ENCODE data around the gene ITPKC. TPM values are rescaled to one million over a fixed set of nuclear protein-coding genes. Genes with fewer than 3 reads are reported as not detected.

The ITPKC gene
- polyA plus RNA-seq, 3 donors, result 2.7 to 5.7 (median 2.9) TPM

- Histone ChIP-seq H3K79me2 (ENCODE audit: insufficient read depth, low read length) (peaks cover 40% of the 10 kb centered on the region), H3K27ac (ENCODE audit: low read depth in 1 of 2, low read length in 2 of 2) (peak overlapping the region; percentile 92 to 98), H3K4me1 (ENCODE audit: control insufficient read depth in 1 of 2, insufficient read depth in 2 of 2, low read length in 2 of 2) (peaks cover 43 to 44% of the 10 kb centered on the region in 2 donors), H4K20me1 (ENCODE audit: insufficient read depth, low read length) (no peaks in the 10 kb centered on the region), H3K36me3 (replicated peaks in 1 of 2; ENCODE audit: control insufficient read depth in 1 of 2, insufficient read depth in 2 of 2, low read length in 2 of 2) (peaks cover 7 to 9% of the 10 kb centered on the region in 2 donors), H3K4me3 (replicated peaks in 1 of 3; ENCODE audit: low read depth in 2 of 3, low read length in 3 of 3) (no peak overlapping the region), H3K9me3 (replicated peaks in 1 of 2; ENCODE audit: control insufficient read depth in 1 of 2, insufficient read depth in 1 of 2, low read length in 2 of 2) (no peaks in the 10 kb centered on the region), H3K9ac (ENCODE audit: insufficient read depth, low read length, poor library complexity, severe bottlenecking) (no peak overlapping the region), H3K27me3 (ENCODE audit: control insufficient read depth in 2 of 2, insufficient read depth in 2 of 2, low read length in 2 of 2) (no peaks in the 10 kb centered on the region), H2AFZ (ENCODE audit: insufficient read depth, low read depth, low read length, poor library complexity, severe bottlenecking) (peak overlapping the region; percentile 30), H3K4me2 (replicated peaks; ENCODE audit: extremely low read depth, low read length, poor library complexity, severe bottlenecking) (no peak overlapping the region)
- DNase-seq, result no peak
- peaks cover 40% of the 10 kb centered on the region for H3K4me1 Mint-ChIP-seq
- no peak overlapping the region for H3K4me3 Mint-ChIP-seq
- peaks cover 5 to 20% of the 10 kb centered on the region in 2 donors for H3K36me3 Mint-ChIP-seq
- no CpG with 5 or more reads among the region's 7 CpGs for WGBS (ENCODE audit: insufficient coverage)
- intact Hi-C loops (cut with micrococcal nuclease), result no loop called here
- H3K27me3 Mint-ChIP-seq (ENCODE audit: low read depth in 3 of 3), result peaks cover 0 to 5% (median 1%) of the 10 kb centered on the region in 3 donors
- no peaks in the 10 kb centered on the region for H3K9me3 Mint-ChIP-seq
- peak overlapping the region; percentile 99 to 100 (median 99) for H3K27ac Mint-ChIP-seq
- TF ChIP-seq CTCF (IDR thresholded peaks at IDR 0.05), result no peak
Observed at GRCh38 chr19:40747536-40747935, 30.6 kb downstream of the ITPKC start.

- H3K27me3 Mint-ChIP-seq (ENCODE audit: low read depth in 3 of 3), result peaks cover 0 to 5% (median 0%) of the 10 kb centered on the region in 3 donors
- Histone ChIP-seq H3K9me3 (replicated peaks in 1 of 2; ENCODE audit: control insufficient read depth in 1 of 2, insufficient read depth in 1 of 2, low read length in 2 of 2) (no peaks in the 10 kb centered on the region), H3K4me3 (replicated peaks in 1 of 3; ENCODE audit: low read depth in 2 of 3, low read length in 3 of 3) (peak within 1 kb of the TSS; percentile 47 to 76 (median 65)), H3K4me1 (ENCODE audit: control insufficient read depth in 1 of 2, insufficient read depth in 2 of 2, low read length in 2 of 2) (peaks cover 67 to 70% of the 10 kb centered on the region in 2 donors), H3K9ac (ENCODE audit: insufficient read depth, low read length, poor library complexity, severe bottlenecking) (peak within 1 kb of the TSS; percentile 86), H2AFZ (ENCODE audit: insufficient read depth, low read depth, low read length, poor library complexity, severe bottlenecking) (peak within 1 kb of the TSS; percentile 75), H3K4me2 (replicated peaks; ENCODE audit: extremely low read depth, low read length, poor library complexity, severe bottlenecking) (peak within 1 kb of the TSS; percentile 85), H3K27me3 (ENCODE audit: control insufficient read depth in 2 of 2, insufficient read depth in 2 of 2, low read length in 2 of 2) (no peaks in the 10 kb centered on the region), H3K36me3 (replicated peaks in 1 of 2; ENCODE audit: control insufficient read depth in 1 of 2, insufficient read depth in 2 of 2, low read length in 2 of 2) (no peaks in the 10 kb centered on the region), H3K79me2 (ENCODE audit: insufficient read depth, low read length) (peaks cover 66% of the 10 kb centered on the region), H3K27ac (ENCODE audit: low read depth in 1 of 2, low read length in 2 of 2) (peak within 1 kb of the TSS; percentile 92 to 98), H4K20me1 (ENCODE audit: insufficient read depth, low read length) (peaks cover 2% of the 10 kb centered on the region)
- WGBS (ENCODE audit: insufficient coverage), result under 1% methylated on average over 37 of the region's 43 CpGs
- H3K4me1 Mint-ChIP-seq, result peaks cover 59% of the 10 kb centered on the region
- no peaks in the 10 kb centered on the region for H3K9me3 Mint-ChIP-seq
- peaks cover 4 to 12% of the 10 kb centered on the region in 2 donors for H3K36me3 Mint-ChIP-seq
- TF ChIP-seq CTCF (IDR thresholded peaks at IDR 0.05), result no peak
- intact Hi-C loops (cut with micrococcal nuclease), result loop anchor here (5.0 to 10.0 kb wide), 2 partner anchors 47 to 55 kb away; partner anchors contain the start of gene EGLN2 (in 1 of the 2)
- DNase-seq, result peak; percentile 100
- H3K4me3 Mint-ChIP-seq, result peak within 1 kb of the TSS; percentile 92 to 100
- H3K27ac Mint-ChIP-seq, result peak within 1 kb of the TSS; percentile 99 to 100 (median 99)
Observed at GRCh38 chr19:40750058-40750873, 33.4 kb downstream of the ITPKC start, which contains the start of gene ACTMAP. Gene ACTMAP, minus strand, starts transcription at chr19:40750477. Its CDS starts 674 bp downstream, at chr19:40749803.
